CD14-positive monocyte (primary cell): ENCODE data around the gene BANP. TPM values are rescaled to one million over a fixed set of nuclear protein-coding genes. Genes with fewer than 3 reads are reported as not detected.
"Not testable (repeated sequence)": the region's sequence is repeated elsewhere in the genome, so short reads cannot be mapped to it uniquely, and the experiment has no call there.

ENCODE experiments used
- DNase-seq, 3 donors: peaks; one replicate each; pipeline ENCODE4 v3.0.0-alpha.2; 2011 to 2022
- H2AFZ ChIP-seq: 2 replicates; pipeline ENCODE4 v1.6.0; 2012; ENCODE audit warnings: mild to moderate bottlenecking, low read depth, low read length, inconsistent platforms; ENCODE audit not compliant: insufficient read depth, poor library complexity, severe bottlenecking
- H3K27ac ChIP-seq, 2 donors: 1 replicate in 1 of 2; 2 replicates in 1 of 2; pipeline ENCODE4 v1.5.1; 2012 to 2013; ENCODE audit warnings: low read length in 2 of 2, control low read depth in 1 of 2, inconsistent platforms in 1 of 2, low read depth in 1 of 2, mild to moderate bottlenecking in 1 of 2
- H3K27me3 ChIP-seq, 2 donors: one replicate each; pipeline versions ENCODE4 v1.6.0 to v1.6.1; 2011 to 2013; ENCODE audit warnings: low read length in 2 of 2; ENCODE audit not compliant: control insufficient read depth in 2 of 2, insufficient read depth in 2 of 2
- H3K36me3 ChIP-seq, 2 donors: replicated peaks in 1 of 2; 1 replicate in 1 of 2; 2 replicates in 1 of 2; pipeline versions ENCODE4 v1.5.1 to v1.6.1; 2012 to 2013; ENCODE audit warnings: low read length in 2 of 2, control low read depth in 1 of 2, inconsistent platforms in 1 of 2, mild to moderate bottlenecking in 1 of 2; ENCODE audit not compliant: insufficient read depth in 2 of 2, control insufficient read depth in 1 of 2
- H3K4me1 ChIP-seq, 2 donors: 1 replicate in 1 of 2; 2 replicates in 1 of 2; pipeline versions ENCODE4 v1.5.1 to v1.6.1; 2012 to 2013; ENCODE audit warnings: low read length in 2 of 2, control low read depth in 1 of 2, inconsistent platforms in 1 of 2, mild to moderate bottlenecking in 1 of 2, moderate library complexity in 1 of 2; ENCODE audit not compliant: insufficient read depth in 2 of 2, control insufficient read depth in 1 of 2
- H3K4me2 ChIP-seq: replicated peaks from 2 replicates; pipeline ENCODE3; 2012; ENCODE audit warnings: low read length, moderate library complexity, mild to moderate bottlenecking; ENCODE audit not compliant: poor library complexity, severe bottlenecking; ENCODE audit errors: extremely low read depth
- H3K4me3 ChIP-seq, 3 experiments: fragments of 200-600 bp in 1 of 3; sonication (generic) in 1 of 3; replicated peaks in 1 of 3; 1 replicate in 2 of 3; 2 replicates in 1 of 3; pipeline ENCODE4 v1.5.1; 2011 to 2013; ENCODE audit warnings: low read length in 3 of 3, mild to moderate bottlenecking in 3 of 3, control low read depth in 2 of 3, low read depth in 2 of 3, inconsistent platforms in 1 of 3, moderate library complexity in 1 of 3
- H3K79me2 ChIP-seq: 2 replicates; pipeline ENCODE4 v1.6.0; 2012; ENCODE audit warnings: mild to moderate bottlenecking, control low read depth, inconsistent platforms, low read length, moderate library complexity; ENCODE audit not compliant: insufficient read depth
- H3K9ac ChIP-seq: 2 replicates; pipeline ENCODE4 v1.6.0; 2017; ENCODE audit warnings: low read length, mild to moderate bottlenecking; ENCODE audit not compliant: insufficient read depth, poor library complexity, severe bottlenecking
- H3K9me3 ChIP-seq, 2 donors: replicated peaks in 1 of 2; 1 replicate in 1 of 2; 2 replicates in 1 of 2; pipeline versions ENCODE4 v1.5.1 to v1.6.1; 2012 to 2013; ENCODE audit warnings: low read length in 2 of 2, control low read depth in 1 of 2; ENCODE audit not compliant: control insufficient read depth in 1 of 2, insufficient read depth in 1 of 2
- H4K20me1 ChIP-seq: 2 replicates; pipeline ENCODE4 v1.6.0; 2012; ENCODE audit warnings: mild to moderate bottlenecking, low read length, control low read depth, moderate library complexity; ENCODE audit not compliant: insufficient read depth
- H3K27ac Mint-ChIP-seq, 7 donors: one replicate each; pipeline ENCODE4 v1.8.0; 2020; ENCODE audit warnings: mild to moderate bottlenecking in 7 of 7, mixed read lengths in 7 of 7, moderate library complexity in 6 of 7, inconsistent platforms in 2 of 7
- H3K27me3 Mint-ChIP-seq, 3 donors: one replicate each; pipeline ENCODE4 v1.8.0; 2021 to 2022; ENCODE audit warnings: low read depth in 3 of 3, mild to moderate bottlenecking in 3 of 3, mixed read lengths in 3 of 3, moderate library complexity in 3 of 3, inconsistent platforms in 1 of 3
- H3K36me3 Mint-ChIP-seq, 2 donors: one replicate each; pipeline ENCODE4 v1.8.0; 2020; ENCODE audit warnings: mixed read lengths in 2 of 2, inconsistent platforms in 1 of 2, mild to moderate bottlenecking in 1 of 2
- H3K4me1 Mint-ChIP-seq: one replicate; pipeline ENCODE4 v1.8.0; 2020; ENCODE audit warnings: mild to moderate bottlenecking, mixed read lengths
- H3K4me3 Mint-ChIP-seq, 2 donors: one replicate each; pipeline ENCODE4 v1.8.0; 2020; ENCODE audit warnings: mild to moderate bottlenecking in 2 of 2, mixed read lengths in 2 of 2, moderate library complexity in 1 of 2
- H3K9me3 Mint-ChIP-seq, 7 donors: one replicate each; pipeline ENCODE4 v1.8.0; 2020 to 2022; ENCODE audit warnings: mixed read lengths in 7 of 7, mild to moderate bottlenecking in 6 of 7, moderate library complexity in 6 of 7, inconsistent platforms in 2 of 7
- WGBS: methylation state at CpG from one replicate; pipeline ENCODE4 v1.1.5; 2013; ENCODE audit warnings: missing lambda C conversion rate; ENCODE audit not compliant: insufficient coverage; 5-methylcytosine and 5-hydroxymethylcytosine counted together
- intact Hi-C, 2 donors: fragments of 100-400 bp; cut with micrococcal nuclease; formaldehyde crosslinking; loops; one replicate each; pipeline versions ENCODE4 v1.15.0 to v1.15.1; 2023
- polyA plus RNA-seq, 3 donors: library from polyadenylated mRNA; depleted of rRNA in 1 of 3; unstranded in 2 of 3; stranded (reverse) in 1 of 3; fragments of 300-500 nt in 2 of 3; fragments of >200 nt in 1 of 3; fragmentation: Illumina TruSeq in 2 of 3; gene quantifications; 1 replicate in 2 of 3; 2 replicates in 1 of 3; pipeline ENCODE4 v1.2.3, GENCODE V29; 2012 to 2021
- TF ChIP-seq, protein P1 (sequence below): fragments of 200-600 bp; IDR thresholded peaks from one replicate; pipeline ENCODE4 v1.8.0; 2022; ENCODE audit warnings: antibody characterized with exemption, mild to moderate bottlenecking

The BANP gene
- polyA plus RNA-seq, 3 donors: 10.1 to 40.9 (median 11.7) TPM

DNA sequence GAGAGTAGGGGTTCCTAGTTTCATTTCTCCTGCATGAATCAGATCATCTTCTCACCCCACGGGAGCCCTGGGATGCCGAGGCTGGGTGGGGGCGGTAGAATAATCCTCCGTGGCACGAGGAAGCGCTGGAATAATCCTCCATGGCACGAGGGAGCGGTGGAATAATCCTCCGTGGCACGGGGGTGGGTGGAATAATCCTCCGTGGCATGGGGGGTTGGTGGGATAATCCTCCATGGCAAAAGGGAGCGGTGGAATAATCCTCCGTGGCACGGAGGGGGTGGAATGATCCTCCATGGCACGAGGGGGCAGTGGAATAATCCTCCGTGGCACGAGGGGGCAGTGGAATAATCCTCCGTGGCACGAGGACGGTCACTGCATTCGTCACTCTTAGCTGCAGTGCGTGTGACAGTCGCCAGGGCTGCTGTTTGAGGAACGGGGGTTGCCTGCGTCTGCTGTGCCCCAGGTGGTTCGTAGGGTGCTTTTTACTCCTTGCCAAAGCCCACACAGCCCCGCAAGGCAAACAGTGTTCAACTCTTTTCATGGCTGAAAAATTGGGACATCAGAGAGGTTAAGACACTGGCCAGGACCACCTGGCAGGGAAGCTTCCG is 152.5 kb downstream of the BANP start:
- Histone ChIP-seq H4K20me1 (no peaks in the 10 kb centered on the region), H3K4me2 (no peak overlapping the region), H3K9ac (no peak overlapping the region), H2AFZ (no peak overlapping the region), H3K79me2 (no peaks in the 10 kb centered on the region), H3K4me3 (no peak overlapping the region), H3K27ac (no peak overlapping the region), H3K4me1 (no peaks in the 10 kb centered on the region), H3K9me3 (no peaks in the 10 kb centered on the region), H3K27me3 (peaks cover 0 to 13% of the 10 kb centered on the region in 2 donors), H3K36me3 (no peaks in the 10 kb centered on the region)
- Mint-ChIP-seq H3K27ac (peak overlapping the region in 1 of 7 donors; percentile 17), H3K36me3 (no peaks in the 10 kb centered on the region), H3K4me3 (no peak overlapping the region), H3K27me3 (peaks cover 28 to 44% (median 35%) of the 10 kb centered on the region in 3 donors), H3K4me1 (peaks cover 8% of the 10 kb centered on the region), H3K9me3 (peaks cover 0 to 12% (median 0%) of the 10 kb centered on the region in 7 donors)
- TF ChIP-seq, protein P1, sequence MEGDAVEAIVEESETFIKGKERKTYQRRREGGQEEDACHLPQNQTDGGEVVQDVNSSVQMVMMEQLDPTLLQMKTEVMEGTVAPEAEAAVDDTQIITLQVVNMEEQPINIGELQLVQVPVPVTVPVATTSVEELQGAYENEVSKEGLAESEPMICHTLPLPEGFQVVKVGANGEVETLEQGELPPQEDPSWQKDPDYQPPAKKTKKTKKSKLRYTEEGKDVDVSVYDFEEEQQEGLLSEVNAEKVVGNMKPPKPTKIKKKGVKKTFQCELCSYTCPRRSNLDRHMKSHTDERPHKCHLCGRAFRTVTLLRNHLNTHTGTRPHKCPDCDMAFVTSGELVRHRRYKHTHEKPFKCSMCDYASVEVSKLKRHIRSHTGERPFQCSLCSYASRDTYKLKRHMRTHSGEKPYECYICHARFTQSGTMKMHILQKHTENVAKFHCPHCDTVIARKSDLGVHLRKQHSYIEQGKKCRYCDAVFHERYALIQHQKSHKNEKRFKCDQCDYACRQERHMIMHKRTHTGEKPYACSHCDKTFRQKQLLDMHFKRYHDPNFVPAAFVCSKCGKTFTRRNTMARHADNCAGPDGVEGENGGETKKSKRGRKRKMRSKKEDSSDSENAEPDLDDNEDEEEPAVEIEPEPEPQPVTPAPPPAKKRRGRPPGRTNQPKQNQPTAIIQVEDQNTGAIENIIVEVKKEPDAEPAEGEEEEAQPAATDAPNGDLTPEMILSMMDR: no peak
- no peak for DNase-seq
- intact Hi-C loops: no loop called here
- 90% methylated on average over 20 of the region's 28 CpGs for whole genome bisulfite sequencing

DNA sequence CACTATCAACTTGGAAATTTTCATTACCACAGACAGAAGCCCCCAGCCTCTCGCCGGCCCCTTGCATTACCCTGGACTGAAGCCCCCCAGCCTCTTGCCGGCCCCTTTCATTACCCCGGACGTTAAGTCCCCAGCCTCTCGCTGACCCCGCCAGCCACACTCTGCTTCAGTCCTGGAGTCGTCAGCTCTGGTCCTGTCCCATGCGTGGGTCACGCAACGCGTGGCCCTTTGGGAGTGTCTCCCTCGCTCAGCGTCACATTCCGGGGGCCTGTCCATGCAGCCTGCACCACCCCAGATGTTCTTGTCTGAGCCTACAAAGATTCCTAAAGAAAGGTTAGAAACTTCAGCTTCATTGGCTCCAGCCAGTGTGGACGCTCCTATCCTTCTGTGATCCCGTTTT is 153.1 kb downstream of the BANP start:
- H3K79me2 ChIP-seq, H4K20me1 ChIP-seq, H3K36me3 ChIP-seq, H3K9me3 ChIP-seq, H3K27ac ChIP-seq, H3K4me3 ChIP-seq, H3K27ac Mint-ChIP-seq, H3K4me2 ChIP-seq, H2AFZ ChIP-seq, H3K4me1 ChIP-seq, H3K36me3 Mint-ChIP-seq, intact Hi-C loops, H3K4me3 Mint-ChIP-seq, DNase-seq, H3K9ac ChIP-seq, H3K4me1 Mint-ChIP-seq: not testable (repeated sequence)
- H3K9me3 Mint-ChIP-seq: peaks cover 0 to 12% (median 0%) of the 10 kb centered on the region in 7 donors
- H3K27me3 ChIP-seq: peaks cover 0 to 13% of the 10 kb centered on the region in 2 donors
- H3K27me3 Mint-ChIP-seq: peaks cover 24 to 42% (median 35%) of the 10 kb centered on the region in 3 donors
- WGBS: 95% methylated on average over 15 of the region's 17 CpGs

DNA sequence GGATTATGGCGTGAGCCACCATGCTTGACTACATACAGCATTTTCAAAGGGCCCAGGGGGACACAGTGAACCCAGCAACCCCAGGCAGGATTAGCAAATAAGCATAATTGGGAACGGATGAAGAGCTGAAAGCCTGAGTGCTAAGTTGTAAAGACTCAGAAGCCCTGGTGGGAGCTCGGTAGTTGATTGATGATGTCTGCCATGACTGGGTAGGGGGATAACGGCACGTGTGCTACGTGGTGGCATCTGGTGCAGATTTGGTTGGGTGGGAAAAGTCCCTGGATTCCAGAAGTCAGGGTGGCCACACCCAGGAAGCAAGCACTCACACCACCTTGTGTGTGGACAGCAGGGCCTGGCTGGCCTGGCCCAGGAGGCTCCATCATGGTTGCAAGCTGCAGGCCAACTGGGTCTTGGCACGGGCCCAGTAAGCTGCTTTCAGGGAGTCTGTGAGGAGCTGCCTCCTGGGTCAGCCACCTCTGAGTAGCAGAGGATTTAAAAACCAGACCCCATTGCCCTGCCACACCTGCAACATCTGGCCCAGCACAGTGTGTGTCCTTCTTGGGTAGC is 154.4 kb downstream of the BANP start:
- WGBS: 94% methylated on average over 5 of the region's 7 CpGs
- H3K27ac Mint-ChIP-seq, H3K4me1 Mint-ChIP-seq, intact Hi-C loops, H3K79me2 ChIP-seq, H3K9me3 ChIP-seq, H3K4me3 ChIP-seq, H3K4me3 Mint-ChIP-seq, H3K36me3 Mint-ChIP-seq, H3K27me3 ChIP-seq, H2AFZ ChIP-seq, DNase-seq, H4K20me1 ChIP-seq, H3K27ac ChIP-seq, H3K4me1 ChIP-seq, H3K9ac ChIP-seq, H3K4me2 ChIP-seq, H3K36me3 ChIP-seq: not testable (repeated sequence)
- Mint-ChIP-seq H3K9me3 (peaks cover 0 to 12% (median 0%) of the 10 kb centered on the region in 7 donors), H3K27me3 (peaks cover 20 to 31% (median 27%) of the 10 kb centered on the region in 3 donors)

DNA sequence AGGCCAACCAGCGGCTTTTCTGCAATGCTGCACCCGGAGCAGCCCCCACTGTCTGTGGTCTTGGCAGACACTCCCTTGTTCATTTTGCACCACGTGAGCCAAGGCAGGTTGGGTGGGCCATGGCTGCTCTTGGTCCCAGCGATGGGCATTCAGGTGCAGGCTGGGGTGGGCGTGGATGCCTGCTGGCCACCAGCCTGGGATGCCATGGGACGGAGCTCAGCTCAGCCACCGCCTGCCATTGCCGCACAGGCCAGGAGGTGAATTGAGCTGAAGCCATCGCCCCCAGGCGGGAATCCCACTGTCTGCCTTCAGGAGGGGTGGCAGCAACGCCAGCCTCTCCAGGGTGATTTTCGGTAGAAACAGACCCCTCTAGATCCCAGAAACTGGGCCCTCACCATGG is 155.3 kb downstream of the BANP start:
- H3K9ac ChIP-seq, H3K4me1 Mint-ChIP-seq, H3K36me3 Mint-ChIP-seq, DNase-seq, H3K4me1 ChIP-seq, H2AFZ ChIP-seq, H3K4me3 Mint-ChIP-seq, H3K4me2 ChIP-seq, H3K79me2 ChIP-seq, H3K27ac ChIP-seq, H3K27me3 ChIP-seq, H4K20me1 ChIP-seq, H3K36me3 ChIP-seq, H3K9me3 ChIP-seq, intact Hi-C loops, H3K4me3 ChIP-seq: not testable (repeated sequence)
- 95% methylated on average over 6 of the region's 12 CpGs for WGBS
- peaks cover 14 to 27% (median 18%) of the 10 kb centered on the region in 3 donors for H3K27me3 Mint-ChIP-seq
- H3K9me3 Mint-ChIP-seq: peaks cover 0 to 12% (median 0%) of the 10 kb centered on the region in 7 donors
- peak overlapping the region in 1 of 7 donors; percentile 42 for H3K27ac Mint-ChIP-seq
